ENCODE measurements around the gene GPR15.

DNA sequence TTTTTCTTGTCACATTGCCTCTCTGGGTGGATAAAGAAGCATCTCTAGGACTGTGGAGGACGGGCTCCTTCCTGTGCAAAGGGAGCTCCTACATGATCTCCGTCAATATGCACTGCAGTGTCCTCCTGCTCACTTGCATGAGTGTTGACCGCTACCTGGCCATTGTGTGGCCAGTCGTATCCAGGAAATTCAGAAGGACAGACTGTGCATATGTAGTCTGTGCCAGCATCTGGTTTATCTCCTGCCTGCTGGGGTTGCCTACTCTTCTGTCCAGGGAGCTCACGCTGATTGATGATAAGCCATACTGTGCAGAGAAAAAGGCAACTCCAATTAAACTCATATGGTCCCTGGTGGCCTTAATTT, 478 bp downstream of the GPR15 start:
- TF ChIP-seq, protein P1, sequence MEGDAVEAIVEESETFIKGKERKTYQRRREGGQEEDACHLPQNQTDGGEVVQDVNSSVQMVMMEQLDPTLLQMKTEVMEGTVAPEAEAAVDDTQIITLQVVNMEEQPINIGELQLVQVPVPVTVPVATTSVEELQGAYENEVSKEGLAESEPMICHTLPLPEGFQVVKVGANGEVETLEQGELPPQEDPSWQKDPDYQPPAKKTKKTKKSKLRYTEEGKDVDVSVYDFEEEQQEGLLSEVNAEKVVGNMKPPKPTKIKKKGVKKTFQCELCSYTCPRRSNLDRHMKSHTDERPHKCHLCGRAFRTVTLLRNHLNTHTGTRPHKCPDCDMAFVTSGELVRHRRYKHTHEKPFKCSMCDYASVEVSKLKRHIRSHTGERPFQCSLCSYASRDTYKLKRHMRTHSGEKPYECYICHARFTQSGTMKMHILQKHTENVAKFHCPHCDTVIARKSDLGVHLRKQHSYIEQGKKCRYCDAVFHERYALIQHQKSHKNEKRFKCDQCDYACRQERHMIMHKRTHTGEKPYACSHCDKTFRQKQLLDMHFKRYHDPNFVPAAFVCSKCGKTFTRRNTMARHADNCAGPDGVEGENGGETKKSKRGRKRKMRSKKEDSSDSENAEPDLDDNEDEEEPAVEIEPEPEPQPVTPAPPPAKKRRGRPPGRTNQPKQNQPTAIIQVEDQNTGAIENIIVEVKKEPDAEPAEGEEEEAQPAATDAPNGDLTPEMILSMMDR (IDR thresholded peaks at IDR 0.05; ENCODE audit: low read depth, low read length): no peak
- TF ChIP-seq POLR2A (IDR thresholded peaks at IDR 0.05; ENCODE audit: extremely low read depth, insufficient read length) (no peak), MYC (IDR thresholded peaks at IDR 0.05; ENCODE audit: low read depth, low read length) (no peak), MAX (IDR thresholded peaks at IDR 0.05; ENCODE audit: low read depth, low read length) (no peak)
